Measurements from ENCODE around the gene ATP8A2. TPM values are rescaled to one million over a fixed set of nuclear protein-coding genes. Genes with fewer than 3 reads are reported as not detected.
"Not testable (repeated sequence)": the region's sequence is repeated elsewhere in the genome, so short reads cannot be mapped to it uniquely, and the experiment has no call there.

ATP8A2 gene
- total and polyA plus RNA-seq, 9 of the 15 experiments (the other 6 are each of a cell fraction or from before 2014, with no cell fraction given), result under 0.01 to 0.33 (median 0.06) TPM; not detected in 4

GRCh38 chr13:25572171-25572570, 200.4 kb downstream of the ATP8A2 start:
- FAIRE-seq; ATAC-seq; H4K20me1 ChIP-seq (replicated peaks; ENCODE audit: control insufficient read depth, insufficient read depth, low read length); H3K4me1 ChIP-seq (replicated peaks in 1 of 2; ENCODE audit: control insufficient read depth in 2 of 2, insufficient read depth in 2 of 2, low read length in 2 of 2); H3K9me3 ChIP-seq (replicated peaks; ENCODE audit: control insufficient read depth, insufficient read depth, low read depth, low read length); BruUV-seq (replicated peaks); H3K36me3 ChIP-seq (ENCODE audit: control insufficient read depth, insufficient read depth, low read length); DNase-seq (ENCODE audit: extremely low read depth in 1 of 4, low spot score in 3 of 4); H3K4me2 ChIP-seq (ENCODE audit: insufficient read depth, low read length); H2AFZ ChIP-seq (ENCODE audit: low read depth, low read length); H3K27ac ChIP-seq (ENCODE audit: extremely low read depth, low read depth, low read length); H3K4me3 ChIP-seq; POLR2A ChIA-PET; H3K79me2 ChIP-seq (ENCODE audit: control insufficient read depth, insufficient read depth, low read length); H3K9ac ChIP-seq (ENCODE audit: insufficient read depth in 1 of 2, low read depth in 2 of 2, low read length in 2 of 2); H3K9me1 ChIP-seq (ENCODE audit: control insufficient read depth, insufficient read depth, low read length): not testable (repeated sequence)
- in situ Hi-C loops (cut with MboI) (loop anchor here (10.0 kb wide), 1 partner anchor 493 kb away; no protein-coding TSS in a partner anchor), intact Hi-C loops (cut with micrococcal nuclease) (loop anchor here (5.0 to 10.0 kb wide), 2 partner anchors 490 to 567 kb away; no protein-coding TSS in a partner anchor)
- WGBS (ENCODE audit: insufficient coverage, low coverage, missing lambda C conversion rate), result 1% methylated on average over 7 of the region's 8 CpGs
- CTCF ChIA-PET (ENCODE audit: low intra/inter-chr PET ratio), result interaction anchor here (0.6 kb wide), 1 partner anchor 908 kb away, joined by 4 read pairs; no protein-coding TSS in a partner anchor
- peaks cover 0 to 16% of the 10 kb centered on the region in 2 experiments; a peak in 2 of 5 replicates for H3K27me3 ChIP-seq (ENCODE audit: control insufficient read depth in 2 of 2, insufficient read depth in 2 of 2, low read length in 2 of 2)

GRCh38 chr13:25574437-25575411, 202.9 kb downstream of the ATP8A2 start:
- H4K20me1 ChIP-seq (replicated peaks; ENCODE audit: control insufficient read depth, insufficient read depth, low read length), result no peaks in the 10 kb centered on the region
- in situ Hi-C loops (cut with MboI) (loop anchor here (10.0 kb wide), 1 partner anchor 490 kb away; no protein-coding TSS in a partner anchor), intact Hi-C loops (cut with micrococcal nuclease) (loop anchor here (5.0 to 10.0 kb wide), 3 partner anchors 488 to 570 kb away; no protein-coding TSS in a partner anchor)
- CTCF ChIA-PET (ENCODE audit: low intra/inter-chr PET ratio), result interaction anchor here (0.8 kb wide), 1 partner anchor 1124 kb away, joined by 3 read pairs; no protein-coding TSS in a partner anchor
- no peaks in the 10 kb centered on the region for H3K4me1 ChIP-seq (replicated peaks in 1 of 2; ENCODE audit: control insufficient read depth in 2 of 2, insufficient read depth in 2 of 2, low read length in 2 of 2)
- ATAC-seq, result peak; percentile 95
- H3K9ac ChIP-seq (ENCODE audit: insufficient read depth in 1 of 2, low read depth in 2 of 2, low read length in 2 of 2), result no peak overlapping the region
- 0% methylated on average over 8 of the region's 8 CpGs for WGBS (ENCODE audit: insufficient coverage, low coverage, missing lambda C conversion rate)
- no peak overlapping the region for H3K4me2 ChIP-seq (ENCODE audit: insufficient read depth, low read length)
- no TSS peak for BruUV-seq (replicated peaks)
- H3K4me3 ChIP-seq, result no peak overlapping the region
- POLR2A ChIA-PET, result interaction anchor here (0.8 to 1.5 kb wide), 3 partner anchors 9 to 505 kb away, joined by 3 to 5 read pairs (median 3); no protein-coding TSS in a partner anchor
- no peaks in the 10 kb centered on the region for H3K9me3 ChIP-seq (replicated peaks; ENCODE audit: control insufficient read depth, insufficient read depth, low read depth, low read length)
- peak; percentile 74 for FAIRE-seq
- H3K27ac ChIP-seq (ENCODE audit: extremely low read depth, low read depth, low read length), result no peak overlapping the region
- H3K9me1 ChIP-seq (ENCODE audit: control insufficient read depth, insufficient read depth, low read length), result no peaks in the 10 kb centered on the region
- peaks cover 0 to 22% of the 10 kb centered on the region in 2 experiments; a peak in 2 of 5 replicates for H3K27me3 ChIP-seq (ENCODE audit: control insufficient read depth in 2 of 2, insufficient read depth in 2 of 2, low read length in 2 of 2)
- no peaks in the 10 kb centered on the region for H3K36me3 ChIP-seq (ENCODE audit: control insufficient read depth, insufficient read depth, low read length)
- no peaks in the 10 kb centered on the region for H3K79me2 ChIP-seq (ENCODE audit: control insufficient read depth, insufficient read depth, low read length)
- DNase-seq (ENCODE audit: extremely low read depth in 1 of 4, low spot score in 3 of 4), result peak; percentile 47 to 79 (median 54)
- no peak overlapping the region for H2AFZ ChIP-seq (ENCODE audit: low read depth, low read length)
- TF ChIP-seq ZNF639 (CRISPR knock-in tag; conservative IDR thresholded peaks at IDR 0.05 in 1 of 2, IDR thresholded peaks at IDR 0.05 in 1 of 2) (no peak), RCOR1 (IDR thresholded peaks at IDR 0.05; ENCODE audit: borderline replicate concordance in 1 of 2, low read depth in 2 of 2, low read length in 2 of 2) (0 out of 4 replicates have a peak, but pooled peaks of 1 of the 2 experiments have one; percentile 7), EHMT2 (IDR thresholded peaks at IDR 0.05) (no peak), CBX5 (IDR thresholded peaks at IDR 0.05; ENCODE audit: borderline replicate concordance, low read depth) (no peak)

All from K562 (cell line).